ENCODE data around the gene MROH8.

DNA sequence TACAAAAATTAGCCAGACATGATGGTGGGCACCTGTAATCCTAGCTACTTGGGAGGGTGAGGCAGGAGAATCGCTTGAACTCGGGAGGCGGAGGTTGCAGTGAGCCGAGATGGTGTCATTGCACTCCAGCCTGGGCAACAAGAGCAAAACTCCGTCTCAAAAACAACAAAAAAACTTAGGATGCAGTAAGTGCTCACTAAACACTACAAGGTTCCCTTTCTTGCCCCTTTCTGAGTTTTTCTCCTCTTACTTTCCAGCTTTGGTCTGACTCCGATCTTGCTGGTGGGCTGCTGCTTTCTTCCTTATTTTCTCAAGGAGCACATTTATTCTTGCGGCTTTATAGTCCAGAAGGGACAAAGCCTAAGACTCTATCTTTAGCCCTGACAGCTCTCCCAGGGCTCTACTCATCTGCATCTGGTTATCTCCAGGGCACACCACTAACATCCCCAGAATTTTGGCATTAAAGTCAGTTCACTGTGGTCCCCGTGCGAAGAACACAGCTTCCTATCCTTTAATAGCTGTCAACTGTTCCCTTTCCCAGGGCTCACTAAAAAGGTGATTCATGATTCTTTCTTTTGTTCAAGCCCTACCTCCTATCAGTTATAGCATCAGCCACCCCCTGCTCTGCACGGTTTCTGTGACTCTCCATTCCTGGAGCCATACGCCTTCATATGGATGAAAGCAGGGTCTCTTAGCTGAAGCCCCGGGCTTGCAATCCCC lies 17.4 kb downstream of the MROH8 start:
- TF ChIP-seq, protein P1, sequence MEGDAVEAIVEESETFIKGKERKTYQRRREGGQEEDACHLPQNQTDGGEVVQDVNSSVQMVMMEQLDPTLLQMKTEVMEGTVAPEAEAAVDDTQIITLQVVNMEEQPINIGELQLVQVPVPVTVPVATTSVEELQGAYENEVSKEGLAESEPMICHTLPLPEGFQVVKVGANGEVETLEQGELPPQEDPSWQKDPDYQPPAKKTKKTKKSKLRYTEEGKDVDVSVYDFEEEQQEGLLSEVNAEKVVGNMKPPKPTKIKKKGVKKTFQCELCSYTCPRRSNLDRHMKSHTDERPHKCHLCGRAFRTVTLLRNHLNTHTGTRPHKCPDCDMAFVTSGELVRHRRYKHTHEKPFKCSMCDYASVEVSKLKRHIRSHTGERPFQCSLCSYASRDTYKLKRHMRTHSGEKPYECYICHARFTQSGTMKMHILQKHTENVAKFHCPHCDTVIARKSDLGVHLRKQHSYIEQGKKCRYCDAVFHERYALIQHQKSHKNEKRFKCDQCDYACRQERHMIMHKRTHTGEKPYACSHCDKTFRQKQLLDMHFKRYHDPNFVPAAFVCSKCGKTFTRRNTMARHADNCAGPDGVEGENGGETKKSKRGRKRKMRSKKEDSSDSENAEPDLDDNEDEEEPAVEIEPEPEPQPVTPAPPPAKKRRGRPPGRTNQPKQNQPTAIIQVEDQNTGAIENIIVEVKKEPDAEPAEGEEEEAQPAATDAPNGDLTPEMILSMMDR (IDR thresholded peaks at IDR 0.05): no peak
- TF ChIP-seq POLR2AphosphoS5 (IDR thresholded peaks at IDR 0.05; ENCODE audit: low read depth, low read length): no peak
- no peak for TF ChIP-seq REST (IDR thresholded peaks at IDR 0.05; ENCODE audit: insufficient read depth in 1 of 2, low read depth in 2 of 2, low read length in 1 of 2)

Data from Panc1 (cell line).